ENCODE results near the gene UBA52.
"Not testable (repeated sequence)": the region's sequence is repeated elsewhere in the genome, so short reads cannot be mapped to it uniquely, and the experiment has no call there.

Gene UBA52

GRCh38 chr19:18571564-18572344, at the start of gene UBA52:
Gene UBA52, plus strand, starts transcription at chr19:18571857. Its CDS starts 1,444 bp downstream, at chr19:18573301.
- peak; percentile 87 for DNase-seq (ENCODE audit: low read depth)
- TF ChIP-seq CTCF (conservative IDR thresholded peaks at IDR 0.05; ENCODE audit: low read depth, low read length): no peak
- peak within 1 kb of the TSS; percentile 98 for H3K4me3 ChIP-seq (ENCODE audit: low read length)

DNA sequence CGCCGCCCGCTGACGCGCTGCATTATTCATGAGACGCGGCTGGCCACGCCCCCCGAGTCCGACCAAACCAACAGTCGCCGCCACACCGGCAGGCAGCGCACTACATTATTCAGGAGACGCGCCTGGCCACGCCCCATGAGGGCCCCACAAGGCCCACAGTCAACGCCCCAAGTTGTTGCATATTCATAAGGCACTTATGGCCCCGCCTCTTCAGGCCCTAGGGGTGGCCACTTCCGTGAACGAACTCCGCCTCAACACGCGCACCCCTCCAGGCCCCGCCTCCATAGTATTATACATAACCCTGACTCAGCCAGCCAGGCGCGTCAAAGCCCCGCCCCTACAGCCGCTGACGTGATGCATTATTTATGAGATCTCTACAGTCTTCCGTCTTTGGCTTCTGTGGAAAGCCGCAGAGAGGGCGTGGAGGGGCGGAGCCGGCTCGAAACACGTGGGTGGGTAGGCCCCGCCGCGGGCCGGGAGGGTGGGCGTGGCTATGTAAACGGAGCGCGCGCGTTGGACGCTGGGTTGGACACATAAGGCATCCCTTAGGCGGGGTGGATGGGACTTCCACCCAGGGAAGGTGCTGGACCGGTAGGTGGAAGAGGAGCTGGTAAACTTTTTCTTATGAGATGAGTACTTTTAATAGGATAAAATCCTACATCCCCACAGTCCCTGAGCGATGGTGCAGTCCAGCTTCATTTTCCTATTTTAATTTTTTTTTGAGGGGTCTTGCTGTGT, 49.4 kb upstream of the UBA52 start:
- no peak for TF ChIP-seq CTCF (conservative IDR thresholded peaks at IDR 0.05; ENCODE audit: low read depth, low read length)
- peak overlapping the region; percentile 85 for H3K4me3 ChIP-seq (ENCODE audit: low read length)

GRCh38 chr19:18522862-18523440, 48.7 kb upstream of the UBA52 start:
- peak overlapping the region; percentile 29 for H3K4me3 ChIP-seq (ENCODE audit: low read length)
- DNase-seq (ENCODE audit: low read depth): not testable (repeated sequence)

More for the DNA sequence above, 49.4 kb upstream of the UBA52 start:
- peak; percentile 99 for DNase-seq (ENCODE audit: low read depth)

- no peak for TF ChIP-seq CTCF (conservative IDR thresholded peaks at IDR 0.05; ENCODE audit: low read depth, low read length)
- DNase-seq (ENCODE audit: low read depth): no peak
- H3K4me3 ChIP-seq (ENCODE audit: low read length): no peak overlapping the region
Measured at GRCh38 chr19:18523841-18524240, 47.8 kb upstream of the UBA52 start.

DNA sequence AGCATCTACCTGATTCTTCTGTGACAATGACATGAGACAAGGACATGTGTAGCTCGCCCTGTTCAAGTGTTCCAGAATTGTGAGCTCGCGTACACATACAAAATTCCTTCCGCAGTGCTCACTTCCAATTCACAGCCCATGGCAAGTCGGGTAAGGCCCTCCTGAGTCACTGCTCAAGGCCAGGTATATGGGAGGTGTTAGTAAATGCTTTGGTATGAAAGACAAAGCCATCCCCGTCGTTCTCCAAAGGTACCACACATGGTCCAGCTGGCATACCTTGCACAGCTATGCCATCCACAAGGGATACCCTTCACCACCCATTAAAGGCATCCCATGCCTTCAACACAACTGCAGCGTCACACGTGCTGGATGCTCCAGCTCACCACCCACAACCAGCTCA, 45.3 kb upstream of the UBA52 start:
- no peak for TF ChIP-seq CTCF (conservative IDR thresholded peaks at IDR 0.05; ENCODE audit: low read depth, low read length)
- H3K4me3 ChIP-seq (ENCODE audit: low read length): no peak overlapping the region
- no peak for DNase-seq (ENCODE audit: low read depth)

DNA sequence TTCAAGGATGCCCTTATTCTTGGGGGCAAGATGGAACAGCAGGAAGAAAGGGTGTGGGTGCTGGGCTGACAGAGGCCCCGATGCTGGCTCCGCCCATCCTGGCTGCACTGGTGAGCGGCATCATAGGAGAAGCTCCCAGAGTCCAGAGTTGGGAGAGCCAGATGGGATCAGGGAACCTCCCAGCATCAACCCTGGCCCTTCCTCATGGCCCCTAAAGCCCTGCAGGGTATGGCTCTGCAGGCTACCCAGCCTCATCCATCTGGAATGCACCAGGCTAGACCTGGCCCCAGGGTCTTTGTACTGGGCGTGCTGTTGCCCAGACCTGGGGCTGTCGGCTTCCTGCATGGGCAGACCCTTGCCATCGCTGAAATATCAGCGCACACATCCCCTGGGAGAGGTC, 41.9 kb upstream of the UBA52 start:
- no peak overlapping the region for H3K4me3 ChIP-seq (ENCODE audit: low read length)
- no peak for DNase-seq (ENCODE audit: low read depth)
- no peak for TF ChIP-seq CTCF (conservative IDR thresholded peaks at IDR 0.05; ENCODE audit: low read depth, low read length)

DNA sequence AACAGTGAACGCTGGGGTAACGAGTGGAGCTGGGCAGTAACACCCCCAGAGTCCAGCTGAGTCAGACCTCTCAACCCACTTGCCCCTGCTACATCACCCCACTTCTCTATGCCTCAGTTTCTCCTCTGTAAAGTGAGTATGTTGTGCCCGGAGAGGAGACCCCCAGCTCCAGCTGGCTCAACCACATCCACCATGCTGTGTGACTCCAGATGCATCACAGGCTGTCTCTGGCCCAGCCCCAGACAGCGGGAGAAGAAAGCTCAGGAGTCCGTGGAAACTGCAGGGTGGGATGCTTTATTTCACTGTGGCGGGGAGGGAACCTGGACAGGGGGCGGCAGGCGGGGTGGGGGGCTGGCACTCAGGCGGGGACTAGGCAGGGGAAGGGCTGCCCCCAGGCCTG, 40.2 kb upstream of the UBA52 start:
- H3K4me3 ChIP-seq (ENCODE audit: low read length): no peak overlapping the region
- no peak for DNase-seq (ENCODE audit: low read depth)
- TF ChIP-seq CTCF (conservative IDR thresholded peaks at IDR 0.05; ENCODE audit: low read depth, low read length): no peak

Data from retinal pigment epithelial cell (primary cell).